Caco-2 (cell line): Measurements from ENCODE around the gene CMKLR1. TPM values are rescaled to one million over a fixed set of nuclear protein-coding genes. Genes with fewer than 3 reads are reported as not detected.

Experiments
- BruUV-seq: library from RNA; stranded (reverse); fragments of 400-500 nt; replicated peaks from 2 replicates; lab custom pipeline; 2021; lab: Mats Ljungman, UMichigan
- CTCF ChIA-PET: fragments of 300-600 bp; sonication (Branson Sonifier 250); formaldehyde crosslinking; loops from one replicate; lab custom pipeline; 2022; ENCODE audit warnings: antibody characterized with exemption; lab: Charles Lee
- POLR2A ChIA-PET: fragments of 300-600 bp; sonication (Branson Sonifier 250); formaldehyde crosslinking; loops from one replicate; lab custom pipeline; 2022; ENCODE audit warnings: antibody characterized with exemption; lab: Charles Lee
- DNase-seq, 2 experiments: peaks; one replicate each; pipeline versions ENCODE4 v3.0.0 to v3.0.0-alpha.2; 2020 to 2022
- H3K27me3 ChIP-seq: replicated peaks from 2 replicates; pipeline ENCODE4 v1.6.0; 2011; ENCODE audit warnings: low read length; ENCODE audit not compliant: control insufficient read depth, insufficient read depth
- H3K36me3 ChIP-seq: 2 replicates; pipeline ENCODE4 v1.5.1; 2011; ENCODE audit warnings: low read length; ENCODE audit not compliant: control insufficient read depth, insufficient read depth
- H3K4me1 ChIP-seq: fragments of 250-450 bp; sonication (Bioruptor Pico); 2 replicates; pipeline ENCODE4 v1.5.1; 2020; ENCODE audit warnings: mild to moderate bottlenecking
- H3K4me3 ChIP-seq: 2 replicates; pipeline ENCODE4 v1.5.1; 2011; ENCODE audit warnings: low read depth, mild to moderate bottlenecking, control low read depth, low read length
- H3K9me3 ChIP-seq: fragments of 250-450 bp; sonication (Bioruptor Pico); 2 replicates; pipeline ENCODE4 v1.5.1; 2020; ENCODE audit warnings: mild to moderate bottlenecking, moderate library complexity
- H3K27ac Mint-ChIP-seq: one replicate; pipeline ENCODE4 v1.8.0; 2022; ENCODE audit warnings: mixed read lengths; ENCODE audit not compliant: unreplicated experiment
- H3K27me3 Mint-ChIP-seq: one replicate; pipeline ENCODE4 v1.8.0; 2022; ENCODE audit warnings: mixed read lengths; ENCODE audit not compliant: insufficient read depth, unreplicated experiment
- H3K36me3 Mint-ChIP-seq: one replicate; pipeline ENCODE4 v1.8.0; 2022; ENCODE audit warnings: mild to moderate bottlenecking, mixed read lengths; ENCODE audit not compliant: insufficient read depth, unreplicated experiment
- H3K4me1 Mint-ChIP-seq: one replicate; pipeline ENCODE4 v1.8.0; 2022; ENCODE audit warnings: low read depth, mixed read lengths; ENCODE audit not compliant: unreplicated experiment
- H3K4me3 Mint-ChIP-seq: one replicate; pipeline ENCODE4 v1.8.0; 2022; ENCODE audit warnings: mild to moderate bottlenecking, moderate library complexity, mixed read lengths; ENCODE audit not compliant: unreplicated experiment
- H3K9me3 Mint-ChIP-seq: one replicate; pipeline ENCODE4 v1.8.0; 2022; ENCODE audit warnings: mixed read lengths; ENCODE audit not compliant: unreplicated experiment
- CTCF ChIP-seq, 2 experiments: fragments of 200-600 bp in 1 of 2; IDR thresholded peaks; 1 replicate in 1 of 2; 2 replicates in 1 of 2; pipeline versions ENCODE4 v1.5.1 to v1.8.0; 2011 to 2022; ENCODE audit warnings: antibody characterized with exemption in 1 of 2, control low read depth in 1 of 2, inconsistent platforms in 1 of 2, low read depth in 1 of 2, low read length in 1 of 2, mild to moderate bottlenecking in 1 of 2, moderate library complexity in 1 of 2; ENCODE audit not compliant: insufficient read depth in 1 of 2, severe bottlenecking in 1 of 2, unreplicated experiment in 1 of 2
- intact Hi-C: fragments of 100-400 bp; cut with micrococcal nuclease; formaldehyde crosslinking; loops from one replicate; pipeline ENCODE4 v1.10.0; 2022; ENCODE audit not compliant: unreplicated experiment
- total RNA-seq: library from RNA; stranded (reverse); gene quantifications from 2 replicates; pipeline ENCODE4 v1.2.3, GENCODE V29; 2022

CMKLR1 gene
- total RNA-seq, 1 experiment from 2014 or later: not detected

GRCh38 chr12:108268397-108268796 is 70.7 kb downstream of the CMKLR1 start:
- BruUV-seq: no TSS peak

DNA sequence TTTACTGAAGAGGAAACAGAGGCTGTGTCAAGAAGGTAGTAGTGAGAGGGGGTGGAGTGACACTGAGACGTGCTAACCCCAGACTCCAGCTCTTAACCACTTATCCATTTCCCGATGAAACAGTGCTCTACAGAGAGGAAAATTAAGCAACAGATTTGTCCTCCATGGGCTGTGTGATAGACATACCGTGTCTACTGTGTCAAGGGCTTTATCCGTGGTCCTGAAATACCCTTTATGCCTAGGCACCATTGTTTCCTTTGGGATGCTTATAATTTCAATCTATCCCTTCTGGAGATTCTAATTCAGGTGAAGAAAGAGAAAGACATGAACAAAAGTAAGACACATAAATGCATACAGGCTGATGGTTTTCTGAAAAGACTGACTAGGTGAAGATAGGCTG is 71.7 kb downstream of the CMKLR1 start:
- ChIA-PET POLR2A (no interaction called here), CTCF (no interaction called here)
- H3K36me3 ChIP-seq: no peaks in the 10 kb centered on the region
- BruUV-seq: no TSS peak
- Mint-ChIP-seq H3K27ac (no peak overlapping the region), H3K9me3 (no peaks in the 10 kb centered on the region), H3K4me1 (no peaks in the 10 kb centered on the region), H3K36me3 (no peaks in the 10 kb centered on the region), H3K27me3 (peaks cover 17% of the 10 kb centered on the region), H3K4me3 (no peak overlapping the region)
- intact Hi-C loops: no loop called here
- H3K4me1 ChIP-seq: 0 out of 2 replicates have a peak, but pooled peaks cover 3% of the 10 kb centered on the region
- no peak for TF ChIP-seq CTCF (IDR thresholded peaks at IDR 0.05; ENCODE audit: insufficient read depth in 1 of 2, low read depth in 1 of 2, low read length in 1 of 2, severe bottlenecking in 1 of 2, unreplicated experiment in 1 of 2)
- no peak overlapping the region for H3K4me3 ChIP-seq
- H3K9me3 ChIP-seq: no peaks in the 10 kb centered on the region
- no peak for DNase-seq
- no peaks in the 10 kb centered on the region for H3K27me3 ChIP-seq

More at GRCh38 chr12:108268397-108268796, 70.7 kb downstream of the CMKLR1 start:
- ChIA-PET POLR2A (no interaction called here), CTCF (no interaction called here)
- no peaks in the 10 kb centered on the region for H3K36me3 ChIP-seq
- Mint-ChIP-seq H3K9me3 (no peaks in the 10 kb centered on the region), H3K27me3 (peaks cover 11% of the 10 kb centered on the region), H3K36me3 (no peaks in the 10 kb centered on the region), H3K4me1 (no peaks in the 10 kb centered on the region), H3K4me3 (no peak overlapping the region), H3K27ac (no peak overlapping the region)
- 0 out of 2 replicates have a peak, but pooled peaks cover 3% of the 10 kb centered on the region for H3K4me1 ChIP-seq
- no peaks in the 10 kb centered on the region for H3K9me3 ChIP-seq
- no peak overlapping the region for H3K4me3 ChIP-seq
- TF ChIP-seq CTCF (IDR thresholded peaks at IDR 0.05; ENCODE audit: insufficient read depth in 1 of 2, low read depth in 1 of 2, low read length in 1 of 2, severe bottlenecking in 1 of 2, unreplicated experiment in 1 of 2): no peak
- no peak for DNase-seq
- no peaks in the 10 kb centered on the region for H3K27me3 ChIP-seq
- intact Hi-C loops: no loop called here

DNA sequence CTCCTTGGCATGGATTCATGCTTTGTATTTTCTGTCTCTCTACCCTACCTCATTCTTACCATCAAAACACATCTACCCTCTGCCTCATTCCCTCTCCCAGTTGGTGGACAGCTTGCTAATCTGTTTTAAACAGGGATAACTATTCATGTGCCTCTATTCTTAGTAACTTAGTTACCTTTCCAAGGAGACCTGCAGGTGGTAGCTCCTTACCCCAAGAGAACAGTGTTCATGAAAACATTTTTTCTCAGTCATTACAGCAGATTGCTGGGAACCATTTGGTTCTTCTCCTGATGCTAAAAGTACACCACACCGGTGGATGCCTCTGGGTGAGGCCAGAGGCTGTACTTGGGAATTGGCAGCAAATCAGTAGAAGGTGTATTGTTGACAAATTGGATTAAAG is 73.0 kb downstream of the CMKLR1 start:
- Histone ChIP-seq H3K27me3 (no peaks in the 10 kb centered on the region), H3K9me3 (no peaks in the 10 kb centered on the region; the same call in 1 of the 2 replicates), H3K36me3 (no peaks in the 10 kb centered on the region), H3K4me1 (0 out of 2 replicates have a peak, but pooled peaks cover 3% of the 10 kb centered on the region), H3K4me3 (no peak overlapping the region)
- ChIA-PET POLR2A (no interaction called here), CTCF (no interaction called here)
- intact Hi-C loops: no loop called here
- Mint-ChIP-seq H3K27me3 (peaks cover 18% of the 10 kb centered on the region), H3K9me3 (peaks cover 5% of the 10 kb centered on the region), H3K4me3 (no peak overlapping the region), H3K27ac (no peak overlapping the region), H3K4me1 (no peaks in the 10 kb centered on the region), H3K36me3 (no peaks in the 10 kb centered on the region)
- no TSS peak for BruUV-seq
- no peak for DNase-seq
- TF ChIP-seq CTCF (IDR thresholded peaks at IDR 0.05; ENCODE audit: insufficient read depth in 1 of 2, low read depth in 1 of 2, low read length in 1 of 2, severe bottlenecking in 1 of 2, unreplicated experiment in 1 of 2): no peak
